ENCODE data around the gene ADAM17.
A peak's percentile ranks its signal among the peaks of the same experiment; 100 is the strongest.

ADAM17 gene

DNA sequence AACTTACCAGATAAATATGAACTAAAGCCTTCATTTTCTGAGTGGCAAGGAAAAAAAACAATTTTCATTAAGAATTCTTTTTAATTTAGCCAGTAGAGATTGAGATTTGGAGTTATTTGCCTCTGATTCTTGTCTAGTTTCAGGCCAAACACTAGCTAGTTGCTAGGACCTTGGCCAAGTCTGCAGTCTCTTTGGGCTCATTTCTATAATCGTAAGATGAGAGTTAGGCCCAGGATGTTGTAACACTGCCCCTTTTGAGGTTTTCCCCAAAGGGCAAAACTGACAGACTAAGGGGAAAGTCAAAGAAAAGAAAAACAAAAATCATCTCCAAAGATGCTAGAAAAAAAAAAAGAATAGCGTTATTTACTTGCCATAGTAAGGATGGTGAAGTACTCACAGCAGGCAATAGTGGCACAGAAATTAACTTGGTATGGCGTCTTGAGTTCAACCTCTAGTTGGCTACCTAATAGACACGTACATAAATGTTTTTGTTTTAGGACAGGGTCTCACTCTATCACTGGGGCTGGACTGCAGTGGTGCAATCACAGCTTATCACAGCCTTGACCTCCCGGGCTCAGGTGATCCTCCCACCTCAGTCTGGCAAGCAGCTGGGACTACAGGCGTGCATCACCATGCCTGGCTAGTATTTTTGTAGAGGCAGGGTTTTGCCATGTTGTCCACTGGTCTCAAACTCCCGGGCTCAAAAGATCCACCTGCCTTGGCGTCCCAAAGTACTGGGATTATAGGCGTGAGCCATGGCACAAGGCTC lies 23.0 kb upstream of the ADAM17 start:
- no peak overlapping the region for H3K27ac ChIP-seq
- TF ChIP-seq, protein P1, sequence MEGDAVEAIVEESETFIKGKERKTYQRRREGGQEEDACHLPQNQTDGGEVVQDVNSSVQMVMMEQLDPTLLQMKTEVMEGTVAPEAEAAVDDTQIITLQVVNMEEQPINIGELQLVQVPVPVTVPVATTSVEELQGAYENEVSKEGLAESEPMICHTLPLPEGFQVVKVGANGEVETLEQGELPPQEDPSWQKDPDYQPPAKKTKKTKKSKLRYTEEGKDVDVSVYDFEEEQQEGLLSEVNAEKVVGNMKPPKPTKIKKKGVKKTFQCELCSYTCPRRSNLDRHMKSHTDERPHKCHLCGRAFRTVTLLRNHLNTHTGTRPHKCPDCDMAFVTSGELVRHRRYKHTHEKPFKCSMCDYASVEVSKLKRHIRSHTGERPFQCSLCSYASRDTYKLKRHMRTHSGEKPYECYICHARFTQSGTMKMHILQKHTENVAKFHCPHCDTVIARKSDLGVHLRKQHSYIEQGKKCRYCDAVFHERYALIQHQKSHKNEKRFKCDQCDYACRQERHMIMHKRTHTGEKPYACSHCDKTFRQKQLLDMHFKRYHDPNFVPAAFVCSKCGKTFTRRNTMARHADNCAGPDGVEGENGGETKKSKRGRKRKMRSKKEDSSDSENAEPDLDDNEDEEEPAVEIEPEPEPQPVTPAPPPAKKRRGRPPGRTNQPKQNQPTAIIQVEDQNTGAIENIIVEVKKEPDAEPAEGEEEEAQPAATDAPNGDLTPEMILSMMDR (IDR thresholded peaks at IDR 0.05): no peak
- TF ChIP-seq ZFX (IDR thresholded peaks at IDR 0.05; ENCODE audit: borderline replicate concordance): no peak

DNA sequence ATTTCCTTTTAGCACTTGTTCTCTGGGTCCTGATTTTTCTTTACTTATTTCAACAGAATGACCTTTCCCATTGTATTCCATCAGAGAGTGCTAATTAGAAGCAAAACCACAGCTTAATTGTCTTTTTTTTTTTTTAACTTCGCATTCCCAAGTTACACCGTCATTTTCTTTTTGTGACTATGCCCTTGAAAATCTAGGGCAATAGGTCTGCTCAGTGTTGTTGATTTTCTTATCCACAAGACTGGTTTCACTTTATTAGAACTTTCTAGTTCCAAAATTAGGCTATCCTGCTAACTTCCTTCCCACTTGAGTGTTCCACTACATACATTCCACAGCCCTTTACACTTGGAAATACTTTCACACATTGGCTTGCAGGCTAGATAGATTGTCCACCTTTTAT lies 18.7 kb upstream of the ADAM17 start:
- no peak overlapping the region for H3K27ac ChIP-seq
- TF ChIP-seq, protein P1 (IDR thresholded peaks at IDR 0.05): no peak
- no peak for TF ChIP-seq ZFX (IDR thresholded peaks at IDR 0.05; ENCODE audit: borderline replicate concordance)

DNA sequence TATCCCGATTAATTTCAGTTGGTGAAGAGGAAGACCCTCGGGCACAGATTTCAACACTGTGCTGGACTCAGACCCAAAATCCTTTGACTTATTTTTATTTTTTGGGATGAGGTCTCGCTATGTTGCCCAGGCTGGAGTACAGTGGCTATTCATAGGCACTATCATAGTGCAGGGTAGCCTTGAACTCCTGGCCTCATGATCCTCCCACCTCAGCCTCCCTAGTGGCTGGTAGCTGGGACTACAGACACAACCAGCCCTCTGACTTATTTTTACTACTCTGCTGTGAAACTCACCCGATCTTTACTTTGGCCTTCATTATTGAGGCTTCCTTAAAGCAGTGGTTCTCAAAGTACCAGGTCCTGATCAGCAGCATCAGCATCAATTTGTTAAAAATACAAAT lies 18.2 kb upstream of the ADAM17 start:
- TF ChIP-seq, protein P1 (IDR thresholded peaks at IDR 0.05): no peak
- TF ChIP-seq ZFX (IDR thresholded peaks at IDR 0.05; ENCODE audit: borderline replicate concordance): no peak
- H3K27ac ChIP-seq: no peak overlapping the region

DNA sequence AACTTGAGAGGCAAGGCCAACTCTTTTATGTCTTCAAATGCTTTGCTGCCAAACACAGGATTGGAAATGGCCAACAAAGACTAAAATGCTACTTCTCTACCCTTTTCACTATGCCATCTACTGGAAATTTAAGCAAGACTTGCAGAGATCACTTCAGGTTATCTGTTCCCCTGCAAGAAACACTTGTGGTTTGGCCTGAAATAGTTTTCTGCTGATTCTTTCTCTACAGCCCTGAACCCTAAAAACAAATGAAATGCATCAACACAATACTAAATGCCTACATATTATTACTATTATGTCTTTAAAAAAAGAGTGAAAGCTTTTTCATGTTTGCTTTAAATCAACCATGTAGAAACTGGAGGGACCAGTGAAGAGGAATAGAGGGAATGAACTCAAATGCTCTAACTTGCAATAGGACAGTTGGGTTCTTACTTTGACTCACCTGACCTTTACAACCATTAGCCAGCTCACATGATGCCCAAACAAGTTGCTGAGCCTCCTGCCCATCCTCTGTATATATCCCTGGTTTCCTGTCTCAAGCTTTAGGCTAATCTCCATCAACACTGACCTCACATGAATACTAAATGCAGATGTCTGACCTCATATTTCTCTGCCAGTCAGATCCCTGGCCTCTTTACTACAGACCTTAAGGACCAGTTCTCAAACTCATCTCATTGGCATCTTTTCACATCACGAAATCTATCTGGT lies 17.5 kb upstream of the ADAM17 start:
- TF ChIP-seq, protein P1 (IDR thresholded peaks at IDR 0.05): no peak
- no peak for TF ChIP-seq ZFX (IDR thresholded peaks at IDR 0.05; ENCODE audit: borderline replicate concordance)
- H3K27ac ChIP-seq: no peak overlapping the region

DNA sequence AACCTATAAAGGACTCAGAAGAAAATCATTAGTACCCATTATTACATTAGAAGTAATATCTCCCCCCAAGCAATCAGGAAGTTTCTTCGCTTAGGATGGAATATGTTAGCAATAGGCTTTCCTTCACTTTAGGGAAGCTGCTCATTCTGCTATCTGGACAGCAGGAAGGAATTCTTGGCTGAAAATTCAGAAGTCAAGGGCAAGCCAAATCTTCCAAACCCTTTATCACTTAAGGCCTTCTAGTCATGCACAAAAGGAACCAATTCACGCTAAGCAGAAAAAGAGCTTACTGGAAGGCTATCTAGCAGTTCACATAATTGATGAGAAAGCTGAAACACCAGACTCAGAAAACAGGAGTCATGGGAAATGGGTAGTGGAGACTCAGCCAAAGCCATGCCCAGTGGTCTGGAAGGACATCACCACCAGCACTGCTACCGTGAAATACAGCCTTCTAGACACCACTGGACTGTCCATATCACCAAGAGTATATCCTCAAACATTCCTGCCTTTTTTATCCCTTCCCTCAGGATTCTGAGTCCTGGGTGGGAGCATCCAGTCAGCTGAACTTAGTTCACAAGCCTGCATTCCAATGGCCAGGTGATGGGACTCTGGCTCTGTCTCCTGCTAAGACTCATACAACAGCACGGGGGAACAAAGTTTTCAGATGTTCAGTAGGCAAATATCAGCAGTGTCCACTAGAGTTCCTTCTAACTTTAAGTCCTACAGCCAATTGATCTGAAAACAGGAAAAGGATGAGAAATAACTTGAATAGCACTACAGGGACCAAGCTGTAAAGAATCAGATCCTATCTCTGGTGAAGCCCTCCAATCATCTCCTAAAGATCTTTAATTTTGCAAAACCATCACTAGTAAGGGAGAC lies 14.8 kb upstream of the ADAM17 start:
- no peak for TF ChIP-seq ZFX (IDR thresholded peaks at IDR 0.05; ENCODE audit: borderline replicate concordance)
- TF ChIP-seq, protein P1 (IDR thresholded peaks at IDR 0.05): no peak
- no peak overlapping the region for H3K27ac ChIP-seq

DNA sequence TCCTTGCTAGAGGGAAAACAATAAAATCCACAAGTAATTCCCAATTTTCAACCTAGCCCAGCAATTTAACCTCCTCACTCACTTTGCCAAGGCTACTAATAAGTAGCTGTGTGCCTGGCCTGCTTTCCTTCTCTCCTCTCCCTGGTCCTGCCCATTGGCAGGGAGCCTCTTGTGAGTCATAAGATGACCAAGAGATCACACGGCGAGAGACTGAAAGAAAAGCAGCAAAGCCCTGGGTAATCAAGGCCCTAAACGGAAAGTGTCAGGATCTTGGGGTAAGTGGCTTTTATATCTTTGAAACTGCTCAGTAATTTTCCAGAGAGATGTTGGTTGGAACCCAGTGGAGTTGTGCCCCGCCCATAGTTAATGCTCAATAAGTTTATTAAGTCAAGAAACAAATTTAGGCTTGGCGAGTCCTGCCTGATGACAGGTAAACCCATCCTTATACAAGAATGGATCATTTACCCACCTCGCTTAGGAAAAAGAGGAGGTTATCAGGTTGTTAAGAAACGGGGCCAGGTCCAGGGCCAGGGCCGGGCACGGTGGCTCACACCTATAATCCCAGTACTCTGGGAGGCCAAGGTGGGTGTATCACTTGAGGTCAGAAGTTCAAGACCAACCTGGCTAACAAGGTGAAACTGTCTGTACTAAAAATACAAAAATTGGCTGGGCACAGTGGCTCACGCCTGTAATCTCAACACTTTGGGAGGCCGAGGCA lies 10.0 kb upstream of the ADAM17 start:
- peak overlapping the region; percentile 25; the same call in 1 of the 2 replicates for H3K27ac ChIP-seq
- TF ChIP-seq, protein P1 (IDR thresholded peaks at IDR 0.05): no peak
- no peak for TF ChIP-seq ZFX (IDR thresholded peaks at IDR 0.05; ENCODE audit: borderline replicate concordance)
